Measurements from ENCODE around the gene KCNH3.
"Not testable (repeated sequence)": the region's sequence is repeated elsewhere in the genome, so short reads cannot be mapped to it uniquely, and the experiment has no call there.

The KCNH3 gene, protein sequence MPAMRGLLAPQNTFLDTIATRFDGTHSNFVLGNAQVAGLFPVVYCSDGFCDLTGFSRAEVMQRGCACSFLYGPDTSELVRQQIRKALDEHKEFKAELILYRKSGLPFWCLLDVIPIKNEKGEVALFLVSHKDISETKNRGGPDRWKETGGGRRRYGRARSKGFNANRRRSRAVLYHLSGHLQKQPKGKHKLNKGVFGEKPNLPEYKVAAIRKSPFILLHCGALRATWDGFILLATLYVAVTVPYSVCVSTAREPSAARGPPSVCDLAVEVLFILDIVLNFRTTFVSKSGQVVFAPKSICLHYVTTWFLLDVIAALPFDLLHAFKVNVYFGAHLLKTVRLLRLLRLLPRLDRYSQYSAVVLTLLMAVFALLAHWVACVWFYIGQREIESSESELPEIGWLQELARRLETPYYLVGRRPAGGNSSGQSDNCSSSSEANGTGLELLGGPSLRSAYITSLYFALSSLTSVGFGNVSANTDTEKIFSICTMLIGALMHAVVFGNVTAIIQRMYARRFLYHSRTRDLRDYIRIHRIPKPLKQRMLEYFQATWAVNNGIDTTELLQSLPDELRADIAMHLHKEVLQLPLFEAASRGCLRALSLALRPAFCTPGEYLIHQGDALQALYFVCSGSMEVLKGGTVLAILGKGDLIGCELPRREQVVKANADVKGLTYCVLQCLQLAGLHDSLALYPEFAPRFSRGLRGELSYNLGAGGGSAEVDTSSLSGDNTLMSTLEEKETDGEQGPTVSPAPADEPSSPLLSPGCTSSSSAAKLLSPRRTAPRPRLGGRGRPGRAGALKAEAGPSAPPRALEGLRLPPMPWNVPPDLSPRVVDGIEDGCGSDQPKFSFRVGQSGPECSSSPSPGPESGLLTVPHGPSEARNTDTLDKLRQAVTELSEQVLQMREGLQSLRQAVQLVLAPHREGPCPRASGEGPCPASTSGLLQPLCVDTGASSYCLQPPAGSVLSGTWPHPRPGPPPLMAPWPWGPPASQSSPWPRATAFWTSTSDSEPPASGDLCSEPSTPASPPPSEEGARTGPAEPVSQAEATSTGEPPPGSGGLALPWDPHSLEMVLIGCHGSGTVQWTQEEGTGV

DNA sequence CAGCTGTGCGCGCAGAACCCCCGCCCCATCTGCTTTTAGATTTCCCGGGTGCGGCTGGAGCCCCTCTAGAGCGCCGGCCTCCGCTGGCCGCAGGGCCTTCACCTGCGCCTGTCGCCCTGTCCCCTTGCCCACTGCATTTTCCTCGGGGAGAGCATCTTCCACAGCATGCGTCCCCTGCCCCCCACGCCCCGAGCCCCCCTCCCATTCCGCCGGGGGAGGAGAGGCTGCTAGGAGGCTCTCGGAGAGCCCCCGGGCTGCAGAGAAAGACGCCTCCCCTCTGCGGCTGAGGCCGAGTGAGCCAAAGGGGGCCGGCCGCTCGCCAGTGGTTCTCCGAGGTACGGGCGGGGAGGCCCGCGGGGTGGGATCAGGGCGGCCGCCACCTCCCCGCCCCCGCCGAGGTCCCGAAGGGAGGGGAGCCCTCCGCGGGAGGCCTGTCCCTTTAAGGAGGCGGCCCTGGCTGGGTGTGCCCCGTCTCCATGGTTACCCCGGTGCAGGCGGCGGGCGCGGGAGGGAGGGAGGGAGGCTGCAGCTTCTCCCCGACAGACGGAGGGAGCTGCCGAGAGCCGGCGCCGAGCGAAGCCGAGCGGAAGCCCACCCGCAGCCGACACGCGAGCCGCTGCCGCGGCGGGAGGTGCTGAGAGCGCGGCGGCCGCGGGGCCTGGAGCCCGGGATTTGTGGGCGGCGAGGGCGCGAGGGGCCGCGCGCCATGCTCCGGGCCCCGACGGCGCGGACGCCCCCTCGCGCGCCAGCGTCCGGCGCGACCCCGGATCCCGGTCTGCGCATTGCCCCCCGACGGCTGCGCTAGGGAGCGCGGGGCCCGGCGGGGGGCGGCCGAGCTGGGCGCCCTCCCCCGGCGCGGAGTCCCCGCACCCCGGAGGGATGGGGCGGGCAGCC lies at the start of gene KCNH3:
KCNH3 (plus strand) TSS at position 521 of the 894 bp plus-strand sequence. CDS start 387 bp downstream, outside the sequence.
- peak; percentile 87 to 90 for DNase-seq

DNA sequence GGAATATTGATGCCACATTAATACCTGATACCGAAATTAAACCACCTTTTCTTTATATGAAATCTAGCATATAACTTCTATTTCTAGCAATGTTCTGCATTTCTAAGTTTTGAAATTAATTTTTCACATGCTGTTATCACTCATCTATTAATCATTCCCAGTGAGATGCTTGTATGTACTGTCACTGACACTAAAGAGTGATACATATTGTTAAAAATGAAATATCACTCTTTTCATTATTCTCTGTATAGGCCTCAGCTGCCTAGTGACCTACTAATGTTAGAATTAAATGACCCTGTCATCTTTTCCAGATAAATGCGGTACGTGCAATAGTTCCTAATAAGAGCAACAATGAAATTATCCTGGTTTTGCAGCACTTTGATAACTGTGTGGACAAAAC lies 49.7 kb upstream of the KCNH3 start:
- no peak for DNase-seq

DNA sequence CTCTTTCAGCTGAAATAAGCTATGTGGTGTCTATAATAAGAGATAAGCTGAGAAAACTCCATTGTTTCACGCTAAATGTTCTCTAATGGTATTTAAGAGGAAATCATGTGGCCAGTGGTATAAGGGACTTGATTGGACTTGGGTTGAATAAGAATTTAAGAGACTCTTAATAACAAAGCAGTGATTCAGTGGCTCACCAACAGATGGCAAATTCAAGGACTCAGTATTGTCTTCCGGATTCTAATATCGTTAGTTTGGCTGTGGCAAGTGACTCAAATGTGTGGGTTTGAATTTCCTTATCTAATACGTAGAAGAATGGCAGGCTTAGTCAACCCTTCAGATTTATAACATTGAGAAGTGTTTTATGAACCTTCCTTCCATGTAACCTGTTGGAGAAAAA lies 49.1 kb upstream of the KCNH3 start:
- no peak for DNase-seq

DNA sequence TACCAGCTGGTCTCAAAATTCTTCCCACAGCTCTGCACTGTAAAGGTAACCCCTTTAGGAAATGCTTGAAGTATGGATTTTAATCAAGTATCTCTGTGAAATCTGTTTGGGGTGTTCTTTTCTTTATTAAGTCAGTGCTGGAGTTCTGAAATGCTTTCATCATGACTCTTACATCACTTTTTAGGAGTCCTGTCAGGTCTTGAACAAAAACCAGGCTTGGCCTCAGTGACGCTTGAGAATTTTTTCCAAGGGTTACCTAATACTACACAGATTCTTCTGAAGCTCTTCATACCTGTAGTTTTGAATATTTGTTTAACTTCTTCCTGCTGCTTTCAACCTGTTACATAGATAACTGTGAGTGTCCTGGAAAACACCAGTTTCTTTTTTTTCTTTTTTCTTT lies 47.0 kb upstream of the KCNH3 start:
- DNase-seq, result no peak

DNA sequence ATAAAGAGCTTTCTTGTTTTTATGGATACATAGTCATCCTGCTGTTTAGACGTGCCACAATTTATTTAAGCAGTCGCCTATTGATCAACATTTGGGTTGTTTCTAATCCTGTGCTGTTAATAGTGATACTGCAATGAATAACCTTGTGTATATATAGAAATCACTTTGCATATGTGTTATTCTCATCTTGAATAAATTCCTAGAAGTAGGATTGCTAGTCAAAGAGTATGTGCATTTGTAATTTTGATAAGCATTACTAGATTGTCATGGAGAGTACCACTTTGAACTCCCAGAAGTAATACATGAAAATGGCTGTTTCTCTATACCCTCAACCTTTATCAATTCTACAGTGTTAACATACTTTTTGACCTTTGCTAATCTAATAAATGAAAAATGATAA lies 44.9 kb upstream of the KCNH3 start:
- DNase-seq, result no peak

DNA sequence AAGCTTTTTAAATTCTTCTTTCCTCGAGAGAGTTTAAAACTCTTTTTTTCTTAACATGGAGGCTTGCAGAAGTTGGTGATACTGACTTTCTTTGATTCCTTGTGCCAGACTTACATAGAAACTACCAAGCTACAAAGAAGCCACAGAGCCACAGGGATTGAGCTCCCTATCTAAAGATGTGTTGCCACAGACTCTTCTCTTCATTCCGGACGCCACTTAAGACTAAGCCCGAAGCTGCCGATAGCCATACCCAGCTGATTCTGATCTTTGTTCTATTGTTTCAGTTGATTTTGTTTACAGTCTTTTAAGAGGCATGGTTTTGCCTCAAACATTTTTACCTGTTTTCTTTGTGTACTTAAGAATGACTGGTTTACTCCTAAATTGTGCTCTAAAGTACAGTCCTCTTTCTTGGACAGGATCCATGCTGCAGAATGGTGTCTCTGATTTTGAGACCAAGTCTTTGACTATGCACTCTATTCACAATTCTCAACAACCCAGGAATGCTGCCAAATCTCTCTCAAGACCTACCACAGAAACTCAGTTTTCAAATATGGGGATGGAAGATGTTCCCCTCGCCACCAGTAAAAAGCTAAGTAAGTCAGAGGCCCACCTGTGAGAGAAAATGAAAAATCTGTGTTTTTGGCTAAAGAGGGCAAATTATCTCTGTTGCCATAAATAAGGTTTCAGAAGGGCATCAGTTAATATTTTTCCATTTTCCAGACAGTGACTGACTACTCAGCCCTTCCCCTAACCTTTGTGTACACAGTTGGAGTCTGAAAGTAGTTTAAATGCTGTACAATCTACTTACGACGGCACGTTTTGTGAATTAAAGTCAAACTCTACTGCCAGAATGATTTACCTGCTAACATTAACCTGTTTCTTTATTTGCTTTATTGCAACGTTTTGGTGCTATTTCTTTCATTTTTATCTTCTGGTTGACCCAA lies 42.1 kb upstream of the KCNH3 start:
- DNase-seq, result no peak

DNA sequence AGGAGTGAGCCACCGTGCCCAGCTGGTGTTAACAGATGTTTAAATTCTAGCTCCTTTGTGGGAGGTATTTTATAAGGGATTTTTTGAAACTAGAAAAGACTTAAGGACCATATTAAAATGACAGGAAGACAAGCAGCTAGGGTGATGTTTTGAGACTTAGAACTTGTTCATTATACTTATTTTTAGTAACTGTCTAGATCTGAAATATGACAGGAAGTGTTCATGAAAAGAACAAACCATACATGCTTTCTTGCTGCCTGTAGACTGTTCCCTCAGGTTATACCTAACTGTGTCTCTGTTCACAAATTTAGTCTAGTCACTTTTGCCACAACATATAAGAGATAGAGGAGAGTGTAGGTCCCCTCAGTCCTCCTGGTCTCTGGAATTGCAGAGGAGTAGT lies 36.9 kb upstream of the KCNH3 start:
- DNase-seq, result no peak

DNA sequence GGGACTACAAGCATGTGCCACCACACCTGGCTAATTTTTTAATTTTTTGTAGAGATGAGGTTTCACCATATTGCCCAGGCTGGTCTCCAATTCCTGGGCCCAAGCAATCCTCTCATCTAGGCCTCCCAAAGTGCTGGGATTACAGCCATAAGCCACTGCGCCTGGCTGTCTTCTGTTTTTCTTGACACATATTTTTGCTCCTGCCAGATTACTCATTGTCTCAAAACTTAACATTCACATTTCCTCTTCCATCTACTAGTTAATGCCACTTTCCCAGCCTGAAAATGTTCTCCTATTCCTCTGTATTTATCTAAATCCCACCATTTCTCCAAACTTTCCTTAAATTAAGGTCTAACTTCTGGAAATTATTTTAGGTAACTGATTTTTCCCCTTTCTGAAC lies 36.2 kb upstream of the KCNH3 start:
- DNase-seq, result no peak

DNA sequence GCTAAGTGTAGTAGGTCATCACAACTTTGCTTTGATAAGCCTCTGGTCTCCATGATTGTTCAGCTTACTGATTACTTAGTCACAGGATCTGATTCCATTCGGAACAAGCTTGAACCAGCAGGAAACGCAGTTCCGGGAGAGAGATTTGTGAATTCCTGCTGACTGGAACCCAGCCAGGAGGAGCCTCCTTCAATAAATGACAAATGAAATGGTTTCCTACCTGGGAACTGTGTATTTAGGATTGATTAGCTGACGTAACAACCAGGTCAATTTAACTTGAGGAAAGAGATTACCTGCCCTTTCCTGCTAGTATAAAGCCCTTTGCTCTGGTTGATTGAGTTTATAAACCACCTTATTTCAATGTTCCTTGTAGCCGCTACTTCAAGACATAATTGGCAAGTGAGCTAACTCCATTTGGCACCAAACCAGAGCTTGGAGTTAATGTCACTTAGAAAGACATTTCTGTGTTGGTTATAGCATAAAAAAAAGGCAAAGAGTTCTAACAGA lies 35.1 kb upstream of the KCNH3 start:
- no peak for DNase-seq

DNA sequence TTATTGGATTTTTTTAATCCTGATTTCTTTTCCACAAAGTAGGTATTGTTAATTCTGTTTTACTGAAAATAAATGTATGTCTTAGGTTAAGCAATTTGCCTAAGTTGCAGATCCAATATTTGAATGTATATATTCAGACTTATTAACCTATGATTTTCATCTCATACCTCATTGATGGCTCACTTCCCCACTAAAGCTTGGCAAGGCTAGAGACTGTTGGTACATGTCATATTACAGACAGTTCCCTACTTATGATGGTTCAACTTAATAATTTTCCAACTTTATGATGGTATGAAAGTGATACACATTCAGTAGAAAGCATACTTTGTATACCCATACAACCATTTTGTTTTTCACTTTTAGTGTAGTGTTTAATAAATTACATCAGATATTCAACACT lies 33.2 kb upstream of the KCNH3 start:
- no peak for DNase-seq

DNA sequence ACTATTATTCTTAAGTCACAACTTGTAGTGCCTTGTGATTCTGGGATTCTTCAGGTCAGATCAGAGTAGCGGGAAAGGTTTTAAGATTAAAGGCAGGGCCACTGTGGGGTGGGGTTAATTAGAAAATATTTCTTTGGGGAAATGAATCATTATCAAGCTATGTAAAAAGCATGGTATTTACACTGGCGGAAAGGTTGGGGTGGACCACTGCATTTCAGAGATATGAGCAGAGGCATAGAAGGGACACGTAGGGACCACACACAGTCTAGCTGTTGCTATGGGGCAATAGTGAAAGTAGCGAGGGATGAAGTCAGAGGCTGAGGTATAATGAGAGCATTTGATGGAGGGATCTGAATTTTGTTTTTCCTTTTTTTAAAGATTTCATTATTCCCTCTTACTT lies 31.7 kb upstream of the KCNH3 start:
- DNase-seq, result no peak

DNA sequence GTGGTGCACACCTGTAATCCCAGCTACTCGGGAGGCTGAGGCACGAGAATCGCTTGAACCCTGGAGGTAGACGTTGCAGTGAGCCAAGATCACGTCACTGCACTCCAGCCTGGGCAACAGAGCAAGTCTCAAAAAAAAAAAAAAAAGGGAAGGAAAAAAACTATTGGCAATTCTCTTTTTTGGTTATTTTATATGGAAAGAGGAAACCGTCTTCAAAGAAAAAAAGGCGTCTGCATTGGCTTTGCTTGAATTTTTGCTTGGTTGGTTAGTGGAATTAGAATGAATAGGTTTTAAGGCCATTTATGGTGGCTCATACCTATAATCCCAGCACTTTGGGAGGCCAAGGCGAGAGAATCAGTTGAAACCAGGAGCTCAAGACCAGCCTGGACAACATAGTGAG lies 29.1 kb upstream of the KCNH3 start:
- DNase-seq, result not testable (repeated sequence)

DNA sequence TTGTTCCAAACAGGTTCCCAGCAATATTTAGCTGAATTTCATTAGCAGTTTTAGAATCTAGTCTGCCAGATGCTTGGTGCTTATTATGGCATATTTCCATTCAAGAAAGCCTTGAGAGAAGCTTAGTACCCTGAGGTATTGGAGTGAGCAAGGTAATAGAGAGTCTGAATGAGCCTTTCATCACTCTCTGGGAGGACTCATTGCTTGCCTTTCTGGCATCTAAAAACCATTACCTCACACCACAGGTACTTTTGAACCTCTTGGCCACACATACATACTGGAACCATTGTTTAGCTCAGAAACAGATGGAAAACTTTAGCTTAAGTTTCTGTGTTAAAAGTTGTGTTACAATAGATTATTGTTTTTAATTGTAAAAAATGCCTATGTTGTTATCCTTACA lies 27.4 kb upstream of the KCNH3 start:
- no peak for DNase-seq

DNA sequence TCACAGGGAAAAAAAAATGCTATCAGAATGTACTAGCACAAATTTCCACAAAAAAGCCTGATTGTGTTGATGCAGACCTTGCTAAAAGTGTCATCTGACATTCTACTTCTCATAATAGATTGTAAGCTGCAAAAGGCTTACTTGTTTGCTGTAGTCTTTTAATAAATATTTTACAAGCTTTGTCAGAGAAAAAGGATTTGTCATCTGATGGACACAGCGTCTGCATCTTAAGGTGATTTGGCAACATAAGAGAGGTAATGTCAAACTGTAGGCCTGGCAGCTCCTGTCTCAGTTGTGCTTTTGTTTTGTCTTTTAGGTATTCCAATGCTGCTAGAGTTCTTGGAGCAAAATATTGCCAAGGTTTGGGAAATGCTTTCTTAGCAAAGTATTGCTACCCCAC lies 26.3 kb upstream of the KCNH3 start:
- no peak for DNase-seq

DNA sequence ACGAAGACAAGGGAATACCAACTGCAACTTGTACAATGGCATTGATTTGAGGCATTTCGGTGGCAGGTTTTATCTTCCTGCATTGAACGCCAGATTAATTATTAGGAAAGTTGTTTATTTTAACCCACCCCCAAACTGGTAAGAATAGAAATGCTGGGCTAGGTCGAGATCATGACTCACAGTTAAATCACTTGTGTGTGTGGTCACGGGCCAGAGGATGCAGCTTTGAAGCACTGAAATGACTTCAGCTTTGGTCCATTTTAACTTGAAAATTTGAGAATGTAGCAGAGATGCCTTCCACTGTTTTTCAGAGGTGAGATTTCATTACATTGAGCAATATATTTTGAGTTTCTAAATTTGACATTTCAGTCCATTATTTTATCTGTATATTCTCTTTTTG lies 23.6 kb upstream of the KCNH3 start:
- DNase-seq, result no peak

DNA sequence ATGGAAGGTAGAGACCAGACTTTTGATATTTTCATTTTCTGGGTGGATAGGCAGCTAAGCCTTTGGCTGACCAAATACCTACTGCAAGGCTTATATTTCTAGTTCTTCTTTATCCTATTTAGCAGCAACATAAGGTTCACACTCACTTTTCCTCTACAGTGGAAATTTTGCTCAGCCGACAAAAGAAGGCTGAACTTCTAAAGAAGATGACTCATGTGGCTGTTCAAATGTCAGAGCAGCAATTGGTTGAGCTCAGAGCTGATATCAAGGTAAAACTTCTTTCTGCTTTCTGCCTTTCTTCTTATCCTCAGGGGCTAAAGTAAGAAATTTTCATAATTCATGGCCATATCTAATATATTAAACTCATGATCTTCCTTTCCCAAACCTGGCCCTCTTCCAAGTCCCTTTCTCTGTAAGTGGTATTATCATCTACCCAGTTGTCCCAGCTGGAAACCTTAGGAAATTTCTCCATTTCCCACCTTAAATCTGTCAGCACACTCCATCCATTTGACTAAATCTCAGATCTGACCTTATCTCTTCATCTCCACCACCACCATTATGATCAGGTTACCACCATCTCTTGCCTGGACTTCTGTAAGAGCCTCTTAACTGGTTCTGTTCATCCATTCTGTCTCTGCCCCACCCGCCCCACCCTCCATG lies 19.8 kb upstream of the KCNH3 start:
- DNase-seq, result no peak

DNA sequence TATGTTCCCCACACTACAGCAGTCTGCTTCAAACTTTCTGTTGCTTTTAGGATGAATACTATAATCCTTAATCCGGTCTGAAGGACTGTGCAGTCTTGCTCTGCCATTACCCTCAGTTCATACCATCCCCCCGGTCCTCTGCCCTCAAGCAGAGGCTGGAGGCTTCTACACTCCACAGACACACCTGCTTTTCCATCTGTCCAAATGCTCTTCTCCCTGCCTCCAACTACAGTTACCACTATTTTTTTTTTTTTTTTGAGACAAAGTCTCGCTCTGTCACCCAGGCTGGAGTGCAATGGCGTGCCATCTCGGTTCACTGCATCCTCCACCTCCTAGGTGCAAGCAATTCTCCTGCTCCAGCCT lies 19.3 kb upstream of the KCNH3 start:
- no peak for DNase-seq

DNA sequence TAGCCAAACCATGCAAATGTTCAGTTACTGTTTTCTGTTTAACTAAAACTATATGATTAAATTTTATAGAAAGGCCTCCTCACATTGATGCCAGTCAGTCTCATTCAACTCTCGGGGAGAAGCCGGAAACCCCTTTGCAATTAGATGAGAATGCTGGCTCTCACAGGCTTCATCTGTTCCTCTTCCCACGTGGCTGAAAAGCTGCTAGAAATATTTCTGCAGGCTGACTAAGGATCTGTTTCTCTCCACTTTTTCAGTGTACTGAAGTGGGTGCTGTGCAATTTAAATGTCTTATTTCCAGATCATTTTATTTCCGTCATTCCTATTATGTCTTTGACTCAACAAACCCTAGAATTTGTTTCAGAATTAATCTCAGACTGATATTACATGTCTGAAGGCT lies 17.4 kb upstream of the KCNH3 start:
- DNase-seq, result no peak

DNA sequence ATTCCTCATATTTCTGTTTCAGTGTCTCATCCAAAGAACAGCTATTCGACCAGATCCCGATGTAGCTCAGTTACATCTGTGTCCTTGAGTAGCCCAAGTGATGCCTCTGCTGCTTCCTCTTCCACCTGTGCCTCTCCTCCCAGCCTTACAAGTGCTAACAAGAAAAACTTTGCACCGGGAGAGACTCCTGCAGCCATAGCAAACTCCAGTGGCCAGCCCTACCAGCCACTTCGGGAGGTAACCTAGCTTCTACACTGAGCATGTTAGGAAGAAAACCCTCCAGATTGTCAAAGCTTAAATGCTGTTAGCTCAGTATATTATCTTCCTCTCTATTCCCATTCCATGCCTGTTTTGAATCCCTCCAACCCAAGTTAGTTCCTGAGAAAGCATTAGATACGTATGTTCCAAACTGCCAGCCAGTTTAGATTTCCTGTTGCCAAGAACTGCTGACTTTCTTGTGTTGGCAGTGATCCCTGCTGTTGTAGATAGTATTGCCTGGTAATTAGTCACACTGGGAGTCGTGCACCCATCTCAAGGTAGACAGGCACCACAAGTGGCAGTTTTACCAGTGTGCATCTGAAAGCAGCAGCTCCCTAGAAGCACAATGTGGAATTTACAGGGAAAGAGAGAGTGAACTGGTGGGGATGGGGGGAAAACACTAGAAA lies 14.0 kb upstream of the KCNH3 start:
- no peak for DNase-seq

DNA sequence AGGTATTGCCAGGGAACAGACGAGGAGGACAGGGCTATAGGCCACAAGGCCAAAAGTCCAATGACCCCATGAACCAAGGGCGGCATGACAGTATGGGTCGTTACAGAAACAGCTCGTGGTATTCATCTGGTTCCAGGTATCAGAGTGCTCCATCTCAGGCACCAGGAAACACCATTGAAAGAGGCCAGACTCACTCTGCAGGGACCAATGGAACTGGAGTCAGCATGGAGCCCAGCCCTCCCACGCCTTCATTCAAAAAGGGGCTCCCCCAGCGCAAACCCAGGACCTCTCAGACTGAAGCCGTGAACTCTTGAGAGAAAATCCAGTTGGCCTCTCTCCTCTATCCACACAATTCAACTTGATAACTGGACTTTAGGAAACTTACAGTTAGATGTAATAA lies 12.9 kb upstream of the KCNH3 start:
- DNase-seq, result no peak

Data from activated CD4-positive, alpha-beta T cell treated with anti-CD3 and anti-CD28 coated beads for 4 hours (primary cell).